Choroid plexus epithelial cell (primary cell): Measurements from ENCODE around the gene JCAD.

Source experiments
- DNase-seq: peaks from one replicate; pipeline ENCODE4 v3.0.0-alpha.2; 2010; ENCODE audit warnings: low read depth
- H3K4me3 ChIP-seq: 2 replicates; pipeline ENCODE4 v1.5.1; 2011; ENCODE audit warnings: low read depth, mild to moderate bottlenecking, control low read depth, low read length, moderate library complexity
- CTCF ChIP-seq: conservative IDR thresholded peaks from 2 replicates; pipeline ENCODE4 v1.5.1; 2011; ENCODE audit warnings: low read depth, mild to moderate bottlenecking, control low read depth, inconsistent platforms, low read length, moderate library complexity

JCAD gene

GRCh38 chr10:29968585-29968984 is 90.8 kb downstream of the JCAD start:
- no peak overlapping the region for H3K4me3 ChIP-seq
- no peak for DNase-seq
- no peak for TF ChIP-seq CTCF

DNA sequence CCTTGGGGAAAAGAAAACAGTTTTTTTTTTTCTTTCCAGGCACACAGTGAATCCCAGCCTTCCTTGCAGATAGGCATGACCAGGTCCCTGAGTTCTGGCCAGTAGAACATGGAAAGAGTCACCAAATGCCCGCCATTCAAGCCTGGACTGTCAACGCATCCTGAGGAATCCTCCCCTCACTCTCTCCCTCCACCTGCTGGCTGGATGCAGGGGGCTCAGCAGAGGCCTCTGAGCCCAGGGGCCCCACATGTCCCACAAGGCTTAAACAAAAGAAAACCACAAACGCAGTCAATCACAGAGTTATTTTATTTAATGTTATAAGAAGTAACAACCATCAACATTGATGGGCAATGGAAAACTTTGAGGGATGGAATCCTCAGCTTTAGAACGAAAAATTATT is 93.1 kb downstream of the JCAD start:
- no peak for DNase-seq
- H3K4me3 ChIP-seq = no peak overlapping the region
- peak; percentile 19 for TF ChIP-seq CTCF
